CD4-positive, alpha-beta T cell treated with Interleukin-4 for 4 hours (primary cell): ENCODE measurements around the gene IL10.

Experiments used
- DNase-seq: peaks from one replicate; pipeline ENCODE4 v3.0.0-alpha.2; 2020

The IL10 gene

DNA sequence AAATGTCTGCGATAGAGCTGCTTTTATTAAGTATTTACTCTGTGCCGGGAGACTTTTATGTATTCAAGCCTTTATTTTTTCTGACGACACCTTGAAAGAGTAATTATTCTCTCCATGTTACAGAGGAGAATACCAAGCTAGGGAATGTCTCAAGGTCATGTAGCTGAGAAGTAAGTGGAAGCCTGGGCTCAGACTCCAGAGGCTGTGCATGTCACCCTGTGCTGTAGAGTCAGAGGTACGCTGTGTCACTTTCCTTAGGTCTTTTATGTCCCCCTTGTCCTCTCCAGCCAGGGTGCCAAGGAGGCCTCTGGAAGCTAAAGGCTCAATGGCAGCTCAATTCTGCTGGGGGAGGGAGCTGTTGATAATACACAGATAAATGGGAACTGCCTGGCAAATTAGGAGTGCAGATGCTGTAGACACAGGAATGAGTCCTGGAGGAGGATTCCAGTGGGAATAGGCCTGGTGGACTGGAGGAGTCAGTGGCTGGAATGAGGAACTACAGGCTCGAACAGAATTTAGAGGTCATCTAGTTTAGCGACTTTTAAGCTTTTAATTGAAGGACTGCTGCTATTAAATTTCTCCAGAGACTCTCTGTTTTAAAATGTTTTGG is 11.0 kb downstream of the IL10 start:
- DNase-seq: no peak

DNA sequence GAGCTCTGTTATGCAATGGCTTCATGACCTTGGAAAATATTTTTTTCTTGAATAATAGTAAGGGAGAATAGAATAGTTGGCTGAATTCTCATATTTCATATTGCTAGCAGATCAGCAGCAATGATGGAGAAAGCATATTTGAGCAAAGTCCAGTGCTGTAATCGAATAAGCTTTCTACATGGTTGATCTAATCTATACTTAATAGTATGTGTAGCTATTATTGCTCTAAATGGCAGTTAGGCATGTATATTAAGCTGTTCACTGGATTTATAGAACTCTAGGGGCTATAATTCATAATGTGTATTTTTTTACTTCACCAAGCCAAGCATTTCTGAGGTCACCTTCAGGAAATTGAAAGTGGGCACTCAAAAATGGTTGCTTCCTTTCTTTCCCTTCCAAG is 11.7 kb downstream of the IL10 start:
- DNase-seq: no peak

DNA sequence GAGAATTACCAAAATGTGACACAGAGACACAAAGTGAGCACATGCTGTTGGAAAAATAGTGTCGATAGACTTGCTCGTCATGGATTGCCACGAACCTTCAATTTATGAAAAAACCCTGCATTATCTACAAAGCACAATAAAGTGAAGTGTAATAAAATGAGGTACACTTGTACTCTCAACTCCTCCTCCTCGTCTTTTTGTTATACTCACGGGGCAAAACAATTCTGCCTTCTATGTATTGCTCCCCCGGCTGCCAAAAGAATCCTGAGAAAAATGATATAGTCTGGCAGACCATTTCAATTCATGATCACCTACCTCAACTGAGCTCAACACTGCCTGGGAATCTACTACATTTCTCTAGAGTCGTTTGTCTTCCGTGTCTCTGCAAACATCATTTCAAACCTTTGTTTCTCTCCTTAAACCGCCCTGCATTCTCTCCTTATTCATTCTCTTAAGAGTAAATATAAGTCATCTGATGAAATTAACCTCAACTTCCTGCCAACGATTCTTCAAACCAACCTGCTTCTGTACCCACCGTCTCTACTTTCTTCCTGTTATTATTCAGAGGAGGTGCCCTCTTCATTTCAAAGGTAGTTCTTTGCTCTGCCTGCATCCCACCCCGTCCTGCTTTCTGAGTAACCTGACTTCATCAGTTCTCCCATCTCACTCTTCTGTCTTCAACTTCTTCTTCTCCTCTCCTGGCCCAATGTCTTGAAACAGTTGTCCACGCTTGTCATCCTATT is 14.6 kb downstream of the IL10 start:
- peak; percentile 76 for DNase-seq

GRCh38 chr1:206754011-206754410 is 18.3 kb downstream of the IL10 start:
- DNase-seq: no peak

DNA sequence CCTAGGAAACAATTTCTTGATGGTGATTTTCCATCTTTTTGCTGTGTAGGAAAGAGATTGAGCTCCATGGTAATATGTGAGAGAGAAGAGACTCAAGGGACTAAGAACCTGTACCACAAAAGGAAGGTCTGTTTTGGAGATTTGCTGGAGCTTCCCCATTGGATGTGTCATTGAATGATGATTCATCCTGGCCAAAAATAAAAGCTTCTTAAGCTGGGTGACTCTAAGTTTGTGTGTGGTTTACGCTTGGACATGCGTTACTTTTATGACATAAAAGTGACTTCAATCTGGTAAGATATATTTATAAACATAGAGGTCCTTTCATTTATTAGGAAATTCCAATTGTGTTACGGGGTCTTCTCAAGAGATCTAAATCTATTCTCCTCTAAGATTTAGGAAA is 19.2 kb downstream of the IL10 start:
- DNase-seq: no peak

GRCh38 chr1:206752481-206752880 is 19.8 kb downstream of the IL10 start:
- DNase-seq: no peak

GRCh38 chr1:206751891-206752290 is 20.4 kb downstream of the IL10 start:
- DNase-seq: no peak

DNA sequence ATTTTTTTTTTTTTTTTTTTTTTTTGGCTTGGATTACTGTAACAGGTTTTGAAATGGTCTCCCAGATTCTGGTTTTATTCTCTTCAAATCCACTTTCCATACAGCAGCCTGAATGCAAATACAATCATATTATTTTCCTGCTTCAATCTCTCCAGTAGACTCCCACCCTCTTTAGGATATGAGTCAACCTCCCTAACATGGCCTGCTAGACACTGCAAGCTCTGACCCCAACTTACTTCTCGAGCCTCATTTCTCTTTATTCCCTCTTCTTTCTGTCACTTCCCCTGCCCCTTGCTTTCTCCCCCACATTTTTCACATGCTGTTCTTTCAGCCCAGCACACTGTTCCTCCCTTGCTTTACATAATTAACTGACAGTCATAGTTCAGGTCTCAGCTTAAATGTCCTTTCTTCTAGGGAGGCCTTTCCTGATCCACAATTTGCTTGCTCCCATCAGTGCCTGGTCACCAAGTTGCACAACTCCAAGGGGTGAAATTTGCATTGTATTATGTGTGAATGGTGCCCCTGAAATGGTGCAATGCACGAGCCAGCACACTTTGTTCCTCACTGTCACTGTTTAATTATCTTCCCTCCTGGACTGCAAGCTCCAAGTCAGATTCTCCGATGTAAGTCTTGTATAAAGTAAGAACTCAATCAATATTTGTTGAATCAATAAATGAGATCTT is 23.8 kb downstream of the IL10 start:
- DNase-seq: no peak

DNA sequence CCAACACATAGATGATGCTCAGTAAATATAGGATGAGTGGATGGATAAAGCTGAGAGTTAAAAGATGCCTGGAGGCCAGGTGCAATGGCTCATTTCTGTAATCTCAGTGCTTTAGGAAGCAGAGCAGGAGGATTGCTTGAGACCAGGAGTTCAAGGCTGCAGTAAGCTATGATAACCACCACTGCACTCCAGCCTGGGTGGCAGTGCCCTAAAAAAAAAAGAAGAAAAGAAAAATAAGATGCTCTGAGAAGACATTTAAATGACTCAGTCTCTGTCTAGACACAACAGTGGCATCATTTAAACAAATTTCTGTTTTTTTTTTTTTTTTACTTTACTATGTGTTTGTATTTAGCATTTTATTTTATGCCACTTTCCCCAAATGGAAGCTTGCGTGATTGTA is 27.0 kb downstream of the IL10 start:
- DNase-seq: no peak

GRCh38 chr1:206744683-206745082 is 27.6 kb downstream of the IL10 start:
- DNase-seq: no peak

GRCh38 chr1:206742719-206743383 is 29.4 kb downstream of the IL10 start:
- DNase-seq: no peak

DNA sequence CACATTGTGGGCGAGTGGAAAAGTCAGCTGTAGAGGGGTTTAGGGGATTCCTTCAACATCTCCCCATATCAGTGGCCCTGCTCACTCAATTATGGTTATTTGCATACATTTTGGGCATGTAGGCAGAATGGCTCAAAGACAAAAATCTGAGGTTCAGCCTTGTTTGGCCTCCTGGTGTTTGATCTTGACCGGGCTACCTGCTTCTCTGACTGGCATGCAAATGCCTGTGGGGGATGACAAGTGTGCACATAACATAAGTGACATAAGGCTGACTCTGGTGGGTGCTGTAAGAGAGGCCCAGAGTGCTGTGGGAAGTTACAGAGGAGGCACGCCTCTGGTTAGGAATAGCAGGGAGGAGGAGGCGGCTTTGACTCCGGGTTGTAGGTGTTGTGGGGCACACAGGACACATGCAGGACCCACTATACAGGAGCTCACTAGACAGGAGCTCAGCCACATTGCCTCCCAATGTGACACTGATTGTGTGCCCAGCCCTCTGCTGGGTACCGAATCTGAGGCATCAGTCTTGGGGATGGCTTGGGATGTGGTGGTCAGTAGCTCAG is 31.1 kb downstream of the IL10 start:
- DNase-seq: no peak

- DNase-seq: peak; percentile 20
Observed at GRCh38 chr1:206739411-206740076, 32.8 kb downstream of the IL10 start.

DNA sequence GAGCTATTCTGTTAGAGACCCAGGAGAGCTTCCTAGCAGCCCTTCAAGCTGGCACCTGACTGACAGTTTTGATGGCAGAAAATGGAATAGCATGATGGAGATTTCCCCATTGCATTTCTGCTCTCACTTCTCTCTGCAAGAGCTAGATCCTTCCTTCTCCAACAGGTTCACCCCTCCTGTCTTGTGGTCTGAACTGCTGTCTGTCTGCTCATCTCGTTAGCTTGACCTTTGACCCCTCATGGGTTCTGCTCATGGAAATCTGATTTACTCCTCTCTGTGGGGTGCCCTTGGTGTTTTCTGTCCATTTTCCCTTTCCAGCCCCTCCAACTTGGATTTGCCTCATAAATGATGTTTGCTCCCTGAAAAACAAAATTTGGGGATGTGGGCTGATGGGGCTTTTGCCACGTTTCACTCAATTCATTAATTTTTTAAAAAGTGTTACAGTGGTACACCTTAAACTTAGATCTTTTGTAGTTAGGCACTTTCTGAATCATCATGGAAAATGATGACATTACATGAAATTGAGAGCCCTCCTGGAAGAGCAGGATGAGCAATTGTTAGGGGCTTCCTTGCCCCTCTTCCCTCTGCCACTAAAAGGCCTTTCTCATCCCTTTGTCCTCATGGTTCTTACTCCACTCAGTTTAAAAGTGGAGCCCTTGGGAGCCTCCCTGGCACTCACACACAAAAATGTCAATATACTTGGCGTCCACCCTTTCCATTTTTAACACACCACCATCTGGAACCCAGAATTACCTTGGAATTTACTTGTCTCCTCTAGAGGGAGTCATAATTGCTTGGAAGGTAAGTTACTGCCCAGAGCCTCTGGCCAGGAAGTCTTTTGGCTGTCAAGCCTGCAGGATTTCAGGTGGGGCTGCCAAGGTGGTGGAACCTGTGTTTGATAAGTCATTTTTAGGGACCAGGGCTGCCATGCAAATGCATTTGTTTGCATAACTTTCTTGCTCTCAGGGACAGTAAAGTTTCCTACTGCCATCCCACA is 33.6 kb downstream of the IL10 start:
- no peak for DNase-seq

DNA sequence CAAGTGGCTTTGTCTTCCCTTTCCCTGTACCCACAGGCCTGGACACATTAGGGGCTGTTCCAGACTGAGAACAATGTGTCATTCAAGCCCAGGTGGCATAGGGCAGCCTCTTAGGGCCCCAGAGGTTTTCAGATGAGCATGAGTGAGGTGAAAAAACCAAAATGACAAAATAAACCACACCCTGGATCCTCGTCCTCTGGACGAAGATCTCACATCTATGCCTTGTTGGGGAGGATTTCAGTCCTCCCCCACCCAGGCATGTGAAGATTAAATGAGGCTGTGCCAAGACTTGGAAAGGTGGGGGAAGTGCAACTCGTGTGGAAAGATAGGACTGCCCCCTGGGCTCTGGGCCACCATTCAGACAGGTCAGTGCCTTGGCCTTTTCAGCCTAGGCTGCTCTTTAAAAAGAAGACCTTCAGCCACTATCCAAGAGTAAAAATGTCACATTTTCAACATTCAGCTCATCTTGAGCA is 34.5 kb downstream of the IL10 start:
- peak; percentile 37 for DNase-seq

DNA sequence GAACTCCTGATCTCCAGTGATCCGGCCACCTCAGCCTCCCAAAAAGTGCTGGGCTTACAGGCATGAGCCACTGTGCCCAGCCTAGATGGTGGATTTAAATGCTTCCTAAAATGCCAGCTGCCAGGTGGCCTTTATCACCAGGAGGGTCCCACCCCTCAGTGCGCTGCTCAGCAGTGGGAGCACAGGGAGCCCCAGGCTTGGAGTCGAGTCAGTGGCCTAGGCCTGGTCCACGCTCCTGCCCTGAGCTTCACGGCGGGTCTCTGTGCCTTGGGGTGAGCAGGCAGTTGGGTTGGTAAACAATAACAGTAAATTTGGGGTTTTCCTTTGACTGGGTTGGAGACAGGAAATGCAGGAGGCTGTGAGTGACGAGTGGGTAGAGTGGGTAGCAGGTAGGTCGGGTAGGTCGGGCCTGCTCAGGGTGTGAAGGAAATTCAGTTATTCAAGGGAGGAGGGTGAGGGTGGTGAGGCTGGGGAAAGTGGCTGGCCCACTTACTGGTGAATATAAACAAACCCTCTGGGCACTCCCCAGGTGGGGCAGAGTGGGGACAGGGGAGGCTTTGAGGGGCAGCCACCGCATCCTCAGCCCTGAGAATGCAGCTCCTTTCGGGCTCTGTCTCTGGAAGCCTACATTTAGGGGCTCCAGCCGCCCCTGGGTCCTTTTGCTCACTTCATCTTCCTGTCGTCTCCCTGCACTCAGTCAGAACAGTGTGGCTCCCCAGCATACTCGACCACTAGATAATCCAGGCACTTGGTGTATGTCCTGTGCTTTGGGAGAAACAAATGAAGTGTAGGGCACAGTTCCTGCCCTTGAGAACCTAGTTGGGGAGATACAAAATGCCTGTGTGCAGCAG is 35.2 kb downstream of the IL10 start:
- DNase-seq: peak; percentile 78

- DNase-seq: no peak
Observed at GRCh38 chr1:206735553-206736031, 36.7 kb downstream of the IL10 start.

- peak; percentile 67 for DNase-seq
Observed at GRCh38 chr1:206734499-206735142, 37.7 kb downstream of the IL10 start.

- no peak for DNase-seq
Observed at GRCh38 chr1:206732992-206733391, 39.3 kb downstream of the IL10 start.

GRCh38 chr1:206732508-206732907 is 39.8 kb downstream of the IL10 start:
- no peak for DNase-seq
